Ovary (tissue), 9 donors: Measurements from ENCODE around the gene MAN1C1. TPM values are rescaled to one million over a fixed set of nuclear protein-coding genes. Genes with fewer than 3 reads are reported as not detected.

ENCODE experiments used
- DNase-seq, 5 donors: peaks; one replicate each; pipeline ENCODE4 v3.0.0-alpha.2; 2019 to 2020
- H3K27ac ChIP-seq, 2 donors: fragments of 200-600 bp; one replicate each; pipeline versions ENCODE4 v1.5.1 to v1.8.0; 2019 to 2022
- H3K27me3 ChIP-seq: fragments of 200-600 bp; one replicate; pipeline ENCODE4 v1.8.0; 2022
- H3K36me3 ChIP-seq: fragments of 200-600 bp; sonication (generic); one replicate; pipeline ENCODE4 v1.5.1; 2019
- H3K4me1 ChIP-seq: one replicate; pipeline ENCODE4 v1.8.1; 2013; ENCODE audit warnings: mild to moderate bottlenecking, moderate library complexity; ENCODE audit not compliant: insufficient read depth
- H3K4me3 ChIP-seq: fragments of 200-600 bp; sonication (generic); one replicate; pipeline ENCODE4 v1.5.1; 2017
- H3K9me3 ChIP-seq, 2 donors: fragments of 200-600 bp in 1 of 2; sonication (generic) in 1 of 2; one replicate each; pipeline versions ENCODE4 v1.5.1 to v1.8.1; 2013 to 2019; ENCODE audit warnings: mild to moderate bottlenecking in 1 of 2, moderate library complexity in 1 of 2
- EP300 ChIP-seq: sonication (generic); formaldehyde crosslinking; IDR thresholded peaks from one replicate; pipeline ENCODE4 v1.6.1; 2017; ENCODE audit warnings: antibody characterized with exemption
- POLR2A ChIP-seq: fragments of 450-650 bp; IDR thresholded peaks from one replicate; pipeline ENCODE4 v1.6.1; 2017; ENCODE audit warnings: antibody characterized with exemption, mild to moderate bottlenecking, moderate library complexity
- WGBS, 3 donors: extraction: QIAGEN DNeasy Blood & Tissue Kit in 1 of 3; methylation state at CpG; one replicate each; pipeline versions ENCODE4 v1.1.5 to v1.1.7; 2013 to 2017; 5-methylcytosine and 5-hydroxymethylcytosine counted together
- intact Hi-C, 4 donors: fragments of 100-400 bp; cut with DNase I; formaldehyde crosslinking; loops; one replicate each; pipeline versions ENCODE4 v1.11.0 to v1.15.1; 2022 to 2023
- polyA plus RNA-seq, 2 donors: library from polyadenylated mRNA; stranded (reverse); fragments of 200-250 nt in 1 of 2; fragments of 350-450 nt in 1 of 2; fragmentation: Illumina TruSeq in 1 of 2; extraction: RNeasy Lipid Tissue Mini Kit (QIAGEN cat#74804) in 1 of 2; gene quantifications; one replicate each; pipeline ENCODE4 v1.2.3, GENCODE V29; 2013 to 2014
- total RNA-seq, 7 donors: library from RNA; depleted of rRNA in 2 of 7; stranded (reverse); fragments of >200 nt in 2 of 7; fragmentation: NEBNext Ultra II Directional in 3 of 7; extraction: Animal tissue kit (Norgen Biotek cat#: 25700) in 3 of 7; gene quantifications; one replicate each; pipeline versions ENCODE4 v1.1.0 to v1.2.4, GENCODE V29; 2016 to 2023
- TF ChIP-seq, protein P1 (sequence below), 3 donors: fragments of 450-650 bp in 2 of 3; fragments of 200-600 bp in 1 of 3; IDR thresholded peaks; one replicate each; pipeline versions ENCODE4 v1.5.1 to v1.8.0; 2016 to 2022; ENCODE audit warnings: antibody characterized with exemption in 3 of 3, mild to moderate bottlenecking in 1 of 3
- donor health status: DM: no; HTN: no; CAD: no; lungs with moderate emphysema.
- donor health status: DM: no; HTN: no; CAD: no.
- donor health status: Bipolar disorder and iron deficiency.
- donor health status: DM: yes; HTN: yes; CAD: no.
- donor health status: DM: no; HTN: no; CAD: no.
- donor health status: DM: yes; HTN: yes; CAD: no.

MAN1C1 gene
- total and polyA plus RNA-seq, 9 donors, result 18.0 to 59.2 (median 33.1) TPM

DNA sequence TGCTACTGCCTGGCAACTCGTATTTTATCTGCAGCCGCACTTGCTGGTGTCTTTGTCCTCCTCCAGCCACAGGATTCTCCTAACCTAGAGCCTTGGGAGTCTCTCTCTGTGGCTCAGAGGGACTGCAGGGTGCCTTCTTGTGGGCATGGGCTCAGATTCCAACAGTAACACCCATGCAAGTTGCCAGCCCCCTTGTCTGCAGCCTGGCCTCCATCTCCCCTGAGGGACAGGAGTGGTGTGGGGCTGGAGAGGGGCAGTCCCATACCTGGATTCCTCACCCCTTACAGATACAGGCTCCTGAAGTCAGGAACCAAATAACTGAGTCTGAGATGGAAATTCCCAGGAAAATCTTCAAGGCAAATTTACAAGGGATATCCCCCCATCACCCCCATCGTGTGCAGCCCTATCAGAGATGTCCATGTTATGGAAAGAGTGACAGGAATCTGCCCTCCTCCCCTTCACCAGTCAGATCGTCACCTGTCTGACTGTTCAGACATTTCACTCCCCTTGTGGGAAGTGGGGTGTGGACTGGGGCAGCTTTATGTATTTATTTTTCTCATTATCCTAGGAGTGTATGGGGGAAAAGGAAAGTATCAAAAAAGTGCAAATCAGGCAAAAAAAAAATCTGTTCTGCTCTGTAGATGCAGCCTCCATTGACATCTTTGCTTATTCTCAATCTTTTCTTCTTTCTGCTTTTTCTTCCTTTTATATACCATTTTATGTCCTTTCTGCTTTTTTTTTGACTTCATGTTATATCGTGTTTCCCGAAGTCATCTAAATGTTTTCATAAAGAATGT lies 70.8 kb downstream of the MAN1C1 start:
- Histone ChIP-seq H3K27ac (no peak overlapping the region), H3K36me3 (no peaks in the 10 kb centered on the region), H3K4me1 (peaks cover 12% of the 10 kb centered on the region), H3K9me3 (no peaks in the 10 kb centered on the region), H3K27me3 (no peaks in the 10 kb centered on the region), H3K4me3 (no peak overlapping the region)
- intact Hi-C loops, result loop anchor here in 1 of 4 donors (10.0 kb wide), 1 partner anchor 63 kb away; no protein-coding TSS in a partner anchor
- TF ChIP-seq POLR2A (no peak), EP300 (no peak)
- TF ChIP-seq, protein P1, sequence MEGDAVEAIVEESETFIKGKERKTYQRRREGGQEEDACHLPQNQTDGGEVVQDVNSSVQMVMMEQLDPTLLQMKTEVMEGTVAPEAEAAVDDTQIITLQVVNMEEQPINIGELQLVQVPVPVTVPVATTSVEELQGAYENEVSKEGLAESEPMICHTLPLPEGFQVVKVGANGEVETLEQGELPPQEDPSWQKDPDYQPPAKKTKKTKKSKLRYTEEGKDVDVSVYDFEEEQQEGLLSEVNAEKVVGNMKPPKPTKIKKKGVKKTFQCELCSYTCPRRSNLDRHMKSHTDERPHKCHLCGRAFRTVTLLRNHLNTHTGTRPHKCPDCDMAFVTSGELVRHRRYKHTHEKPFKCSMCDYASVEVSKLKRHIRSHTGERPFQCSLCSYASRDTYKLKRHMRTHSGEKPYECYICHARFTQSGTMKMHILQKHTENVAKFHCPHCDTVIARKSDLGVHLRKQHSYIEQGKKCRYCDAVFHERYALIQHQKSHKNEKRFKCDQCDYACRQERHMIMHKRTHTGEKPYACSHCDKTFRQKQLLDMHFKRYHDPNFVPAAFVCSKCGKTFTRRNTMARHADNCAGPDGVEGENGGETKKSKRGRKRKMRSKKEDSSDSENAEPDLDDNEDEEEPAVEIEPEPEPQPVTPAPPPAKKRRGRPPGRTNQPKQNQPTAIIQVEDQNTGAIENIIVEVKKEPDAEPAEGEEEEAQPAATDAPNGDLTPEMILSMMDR (IDR thresholded peaks at IDR 0.05), result no peak
- DNase-seq, result no peak
- 65 to 71% (median 67%) methylated on average over 6 of the region's 6 CpGs for WGBS, 3 donors

DNA sequence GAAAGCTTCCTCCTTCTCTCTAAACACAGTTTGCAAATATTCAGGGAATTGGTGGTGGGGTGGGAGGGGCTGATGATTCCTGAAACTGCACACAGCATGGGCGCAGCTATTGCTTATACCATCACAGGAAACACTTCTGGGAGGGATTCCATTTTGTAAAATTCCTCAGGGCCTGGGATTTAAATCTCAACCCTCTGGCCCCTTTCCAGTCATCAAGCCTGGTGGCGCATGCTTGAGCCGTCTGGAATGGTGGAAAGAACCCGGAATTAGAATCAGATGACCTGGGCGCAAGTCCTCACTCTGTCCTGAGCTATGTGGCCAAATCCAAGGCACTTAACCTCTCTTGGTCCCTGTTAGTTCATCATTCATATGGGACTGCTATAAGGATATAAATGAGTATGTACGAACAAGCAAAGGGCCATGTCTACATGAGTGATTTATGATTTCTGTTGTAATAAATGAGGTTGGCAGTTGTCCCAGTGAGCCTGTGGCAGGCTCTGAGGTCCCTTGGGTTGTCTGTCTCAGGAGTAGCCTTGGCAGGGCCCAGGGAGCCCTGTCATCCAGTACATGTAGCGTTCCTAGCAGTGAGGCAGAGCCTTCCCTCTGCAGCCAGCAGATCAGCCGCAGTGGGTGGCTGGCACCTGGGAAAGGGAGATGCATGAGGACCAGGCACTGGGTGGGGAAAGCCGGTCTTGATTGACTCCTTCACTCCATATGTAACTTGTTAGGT lies 72.0 kb downstream of the MAN1C1 start:
- intact Hi-C loops, result loop anchor here in 1 of 4 donors (10.0 kb wide), 1 partner anchor 64 kb away; no protein-coding TSS in a partner anchor

DNA sequence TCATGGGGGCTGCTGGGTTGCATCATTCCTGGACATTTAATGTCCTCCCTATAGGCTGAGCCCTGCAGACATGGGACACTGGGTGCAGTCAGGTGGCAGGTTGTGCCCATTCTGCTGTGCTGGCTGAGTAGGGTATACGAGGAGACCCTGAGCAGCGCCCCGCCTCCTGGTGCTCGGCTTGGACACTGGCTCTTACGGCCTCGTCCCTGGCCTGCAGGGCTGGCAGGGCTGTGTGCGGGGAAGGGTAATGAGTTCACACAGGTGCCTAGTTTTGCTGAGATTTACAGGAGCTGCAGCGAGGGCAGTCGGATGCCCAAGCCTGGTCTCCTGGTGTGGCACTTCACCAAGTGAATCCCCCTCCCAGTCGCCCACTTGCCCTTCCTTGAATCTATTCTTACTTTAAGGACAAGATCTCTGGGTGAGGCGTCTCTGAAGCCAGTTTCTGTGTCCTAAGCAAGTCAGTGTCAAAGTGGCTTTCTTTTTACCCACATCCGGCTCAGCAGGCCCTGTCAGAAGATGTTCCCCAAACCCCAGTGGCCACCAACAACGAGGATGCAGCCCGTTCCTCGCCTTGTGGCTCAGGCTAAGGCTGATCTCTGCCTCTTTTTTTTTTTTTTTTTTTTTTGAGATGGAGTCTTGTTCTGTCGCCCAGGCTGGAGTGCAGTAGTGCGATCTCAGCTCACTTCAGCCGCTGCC lies 73.2 kb downstream of the MAN1C1 start:
- Histone ChIP-seq H3K4me3 (no peak overlapping the region), H3K27me3 (no peaks in the 10 kb centered on the region), H3K4me1 (peaks cover 22% of the 10 kb centered on the region), H3K27ac (no peak overlapping the region), H3K36me3 (no peaks in the 10 kb centered on the region), H3K9me3 (no peaks in the 10 kb centered on the region)
- DNase-seq, result no peak
- WGBS, 3 donors, result 93 to 95% (median 95%) methylated on average over 18 of the region's 18 CpGs
- intact Hi-C loops, result loop anchor here in 2 of 4 donors (10.0 kb wide), 2 partner anchors 65 to 105 kb away; no protein-coding TSS in a partner anchor
- TF ChIP-seq EP300 (no peak), POLR2A (no peak)
- TF ChIP-seq, protein P1 (IDR thresholded peaks at IDR 0.05), result no peak

More for the DNA sequence above, 72.0 kb downstream of the MAN1C1 start:
- H3K4me3 ChIP-seq, result no peak overlapping the region
- no peak for TF ChIP-seq POLR2A
- no peak for TF ChIP-seq EP300
- TF ChIP-seq, protein P1 (IDR thresholded peaks at IDR 0.05), result no peak
- peaks cover 20% of the 10 kb centered on the region for H3K4me1 ChIP-seq
- no peaks in the 10 kb centered on the region for H3K27me3 ChIP-seq
- H3K36me3 ChIP-seq, result no peaks in the 10 kb centered on the region
- DNase-seq, result no peak
- no peak overlapping the region for H3K27ac ChIP-seq
- WGBS, 3 donors, result 48 to 67% (median 56%) methylated on average over 9 of the region's 9 CpGs
- no peaks in the 10 kb centered on the region for H3K9me3 ChIP-seq

DNA sequence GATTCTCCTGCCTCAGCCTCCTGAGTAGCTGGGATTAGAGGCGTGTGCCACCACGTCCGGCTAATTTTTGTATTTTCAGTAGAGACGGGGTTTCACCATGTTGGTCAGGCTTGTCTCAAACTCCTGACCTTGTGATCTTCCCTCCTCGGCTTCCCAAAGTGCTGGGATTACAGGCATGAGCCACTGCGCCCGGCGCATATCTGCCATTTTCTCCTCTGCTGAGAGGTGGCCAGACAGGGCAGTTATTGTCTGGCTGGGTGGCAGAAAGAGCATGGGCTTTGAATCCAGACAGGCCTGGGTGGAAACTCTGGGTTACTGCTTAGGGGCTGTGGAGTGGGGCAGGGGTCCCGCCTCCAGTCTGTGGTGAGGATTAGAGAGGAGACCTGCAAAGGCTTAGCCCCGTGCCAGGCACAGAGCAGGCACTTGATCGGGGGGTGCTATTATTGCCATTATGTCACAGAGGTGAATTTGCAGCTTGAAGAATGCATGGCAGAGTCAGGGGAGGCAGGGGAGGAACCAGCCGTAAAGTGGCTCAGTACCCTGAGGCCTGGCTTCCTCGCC lies 73.9 kb downstream of the MAN1C1 start:
- intact Hi-C loops, result loop anchor here in 1 of 4 donors (10.0 kb wide), 1 partner anchor 104 kb away; no protein-coding TSS in a partner anchor
- Histone ChIP-seq H3K27me3 (no peaks in the 10 kb centered on the region), H3K36me3 (no peaks in the 10 kb centered on the region), H3K9me3 (no peaks in the 10 kb centered on the region), H3K27ac (no peak overlapping the region), H3K4me1 (peaks cover 24% of the 10 kb centered on the region), H3K4me3 (no peak overlapping the region)
- 94 to 95% (median 95%) methylated on average over 13 of the region's 13 CpGs for WGBS, 3 donors
- no peak for DNase-seq
- TF ChIP-seq, protein P1 (IDR thresholded peaks at IDR 0.05), result no peak
- no peak for TF ChIP-seq EP300
- no peak for TF ChIP-seq POLR2A
